Measurements from ENCODE around the gene SULT2B1. TPM values are rescaled to one million over a fixed set of nuclear protein-coding genes. Genes with fewer than 3 reads are reported as not detected.

Gene SULT2B1
- polyA plus RNA-seq, 2 of the 4 experiments (the other 2 are of a cell fraction) = 22.2 to 34.3 TPM

DNA sequence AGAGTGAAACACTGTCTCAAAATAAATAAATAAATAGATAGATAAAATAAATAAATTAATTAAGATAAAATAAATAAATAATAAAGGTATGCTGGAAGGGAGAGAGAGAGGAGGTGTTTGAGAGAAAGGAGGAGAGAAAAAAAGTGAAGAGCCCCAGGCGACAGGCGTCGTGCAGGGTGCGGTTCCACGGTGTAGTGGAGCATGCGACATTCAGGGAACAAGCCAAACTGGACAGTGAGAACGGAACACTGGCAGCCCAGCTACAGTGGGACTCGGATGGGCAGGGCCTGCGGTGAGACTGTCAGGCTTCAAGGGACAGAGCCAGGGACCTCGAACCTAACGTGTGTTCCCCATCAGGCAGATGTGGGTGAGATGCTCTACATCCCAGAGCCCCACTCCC lies 9.4 kb downstream of the SULT2B1 start:
- 89% methylated on average over 11 of the region's 11 CpGs for WGBS (ENCODE audit: missing lambda C conversion rate)
- ChIA-PET POLR2A (interaction anchor here (0.5 kb wide), 1 partner anchor 62 kb away, joined by 4 read pairs; no protein-coding TSS in a partner anchor), CTCF (interaction anchor here (0.7 to 14.9 kb wide), 5 partner anchors 9 to 72 kb away, joined by 4 to 100 read pairs (median 11); no protein-coding TSS in a partner anchor)
- FAIRE-seq (no peak), DNase-seq (ENCODE audit: low read depth in 1 of 2, low spot score in 1 of 2) (no peak), ATAC-seq (no peak)
- TF ChIP-seq RCOR1 (IDR thresholded peaks at IDR 0.05; ENCODE audit: low read depth, low read length) (no peak), TFCP2L1 (CRISPR knock-in tag; IDR thresholded peaks at IDR 0.05) (no peak), KDM1A (IDR thresholded peaks at IDR 0.05; ENCODE audit: low read depth) (no peak), FOXS1 (CRISPR knock-in tag; IDR thresholded peaks at IDR 0.05) (no peak), ESRRA (IDR thresholded peaks at IDR 0.05; ENCODE audit: borderline replicate concordance, low read length) (no peak), HOXB13 (CRISPR knock-in tag; IDR thresholded peaks at IDR 0.05; ENCODE audit: low read depth) (no peak), MYC (IDR thresholded peaks at IDR 0.05; ENCODE audit: borderline replicate concordance, low read length) (no peak), EP300 (IDR thresholded peaks at IDR 0.05) (no peak), GATA3 (IDR thresholded peaks at IDR 0.05; ENCODE audit: borderline replicate concordance) (no peak), EHF (CRISPR knock-in tag; IDR thresholded peaks at IDR 0.05) (no peak), RNF2 (IDR thresholded peaks at IDR 0.05; ENCODE audit: borderline replicate concordance, low read depth) (no peak), POLR2AphosphoS2 (conservative IDR thresholded peaks at IDR 0.05; ENCODE audit: low read length) (no peak), NR3C1 (IDR thresholded peaks at IDR 0.05) (no peak), KDM5A (IDR thresholded peaks at IDR 0.05) (no peak), SREBF2 (IDR thresholded peaks at IDR 0.05) (no peak), CEBPB (IDR thresholded peaks at IDR 0.05) (no peak), EHMT2 (IDR thresholded peaks at IDR 0.05; ENCODE audit: low read depth) (no peak), SMC3 (IDR thresholded peaks at IDR 0.05) (no peak)
- TF ChIP-seq, protein P1, sequence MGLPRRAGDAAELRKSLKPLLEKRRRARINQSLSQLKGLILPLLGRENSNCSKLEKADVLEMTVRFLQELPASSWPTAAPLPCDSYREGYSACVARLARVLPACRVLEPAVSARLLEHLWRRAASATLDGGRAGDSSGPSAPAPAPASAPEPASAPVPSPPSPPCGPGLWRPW (IDR thresholded peaks at IDR 0.05) = no peak
- Histone ChIP-seq H3K4me1 (peaks cover 70% of the 10 kb centered on the region), H3K9me3 (no peaks in the 10 kb centered on the region), H3K4me3 (no peak overlapping the region), H3K27ac (peak overlapping the region; percentile 97 to 100), H3K4me2 (no peak overlapping the region)

DNA sequence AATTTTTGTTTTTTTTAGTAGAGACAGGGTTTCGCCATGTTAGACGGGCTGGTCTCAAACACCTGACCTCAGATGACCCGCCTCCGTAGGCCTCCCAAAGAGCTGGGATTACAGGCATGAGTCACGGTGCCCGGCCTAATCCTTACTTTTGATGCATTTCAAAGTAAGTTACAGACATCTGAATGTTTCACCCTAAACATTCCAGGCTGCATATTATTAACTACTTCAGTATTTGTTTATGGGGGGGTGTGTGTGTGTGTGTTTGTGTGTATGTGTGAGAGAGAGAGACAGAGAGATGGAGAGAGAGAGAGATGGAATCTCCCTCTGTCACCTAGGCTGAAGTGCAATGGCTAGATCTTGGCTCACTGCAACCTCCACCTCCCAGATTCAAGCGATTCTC lies 13.1 kb downstream of the SULT2B1 start:
- POLR2A ChIA-PET = interaction anchor here (0.8 to 1.0 kb wide), 2 partner anchors 11 to 78 kb away, joined by 3 read pairs; no protein-coding TSS in a partner anchor
- H3K4me3 ChIP-seq = no peak overlapping the region
- H3K4me1 ChIP-seq = peaks cover 68% of the 10 kb centered on the region
- WGBS (ENCODE audit: missing lambda C conversion rate) = 5% methylated on average over 7 of the region's 7 CpGs
- CTCF ChIA-PET = interaction anchor here (0.7 to 15.5 kb wide), 8 partner anchors 9 to 76 kb away, joined by 3 to 259 read pairs (median 5); no protein-coding TSS in a partner anchor
- DNase-seq (ENCODE audit: low read depth in 1 of 2, low spot score in 1 of 2) (peak; percentile 71 to 99), FAIRE-seq (peak; percentile 77), ATAC-seq (peak; percentile 60 to 72)
- no peaks in the 10 kb centered on the region for H3K9me3 ChIP-seq
- H3K27ac ChIP-seq = peak overlapping the region; percentile 97 to 100
- peak overlapping the region; percentile 61 for H3K4me2 ChIP-seq
- TF ChIP-seq KDM1A (IDR thresholded peaks at IDR 0.05; ENCODE audit: low read depth) = no peak
- no peak for TF ChIP-seq KDM5A (IDR thresholded peaks at IDR 0.05)
- TF ChIP-seq HOXB13 (CRISPR knock-in tag; IDR thresholded peaks at IDR 0.05; ENCODE audit: low read depth) = peak; percentile 88
- peak; percentile 97 to 98 for TF ChIP-seq JUN (IDR thresholded peaks at IDR 0.05)
- no peak for TF ChIP-seq PHF8 (IDR thresholded peaks at IDR 0.05; ENCODE audit: borderline replicate concordance, low read depth)
- TF ChIP-seq CBX8 (IDR thresholded peaks at IDR 0.05) = no peak
- TF ChIP-seq EHMT2 (IDR thresholded peaks at IDR 0.05; ENCODE audit: low read depth) = no peak
- peak; percentile 64; the same call in 2 of the 3 replicates for TF ChIP-seq SMC3 (IDR thresholded peaks at IDR 0.05)
- no peak for TF ChIP-seq CBX2 (IDR thresholded peaks at IDR 0.05; ENCODE audit: borderline replicate concordance, low read depth)
- no peak for TF ChIP-seq RCOR1 (IDR thresholded peaks at IDR 0.05; ENCODE audit: low read depth, low read length)
- TF ChIP-seq, protein P1 (IDR thresholded peaks at IDR 0.05) = peak; percentile 46; the same call in 1 of the 2 replicates
- 0 out of 2 replicates have a peak, but pooled peaks have one; percentile 50 for TF ChIP-seq TFCP2L1 (CRISPR knock-in tag; IDR thresholded peaks at IDR 0.05)
- no peak for TF ChIP-seq MAFK (IDR thresholded peaks at IDR 0.05; ENCODE audit: partially characterized antibody)
- TF ChIP-seq PBX3 (IDR thresholded peaks at IDR 0.05) = peak; percentile 69; the same call in 1 of the 2 replicates
- peak; percentile 90 for TF ChIP-seq EHF (CRISPR knock-in tag; IDR thresholded peaks at IDR 0.05)
- TF ChIP-seq EP300 (IDR thresholded peaks at IDR 0.05) = peak; percentile 94 to 97; a peak in 4 of 5 replicates
- TF ChIP-seq FOSB (CRISPR knock-in tag; IDR thresholded peaks at IDR 0.05) = peak; percentile 85
- peak; percentile 56 to 58; a peak in 4 of 5 replicates for TF ChIP-seq RAD21 (conservative IDR thresholded peaks at IDR 0.05 in 1 of 2, IDR thresholded peaks at IDR 0.05 in 1 of 2)
- peak; percentile 76 for TF ChIP-seq ZNF302 (CRISPR knock-in tag; IDR thresholded peaks at IDR 0.05)
- no peak for TF ChIP-seq BHLHE40 (IDR thresholded peaks at IDR 0.05; ENCODE audit: low read depth, low read length)
- TF ChIP-seq CHD2 (IDR thresholded peaks at IDR 0.05; ENCODE audit: low read length, partially characterized antibody) = no peak
- TF ChIP-seq TP53 (CRISPR knock-in tag; IDR thresholded peaks at IDR 0.05) = no peak; the same call in 1 of the 2 replicates
- TF ChIP-seq HOXA7 (CRISPR knock-in tag; IDR thresholded peaks at IDR 0.05) = peak; percentile 89
- no peak for TF ChIP-seq SREBF2 (IDR thresholded peaks at IDR 0.05)
- no peak for TF ChIP-seq NPAS2 (CRISPR knock-in tag; IDR thresholded peaks at IDR 0.05; ENCODE audit: borderline replicate concordance)
- no peak for TF ChIP-seq RNF2 (IDR thresholded peaks at IDR 0.05; ENCODE audit: borderline replicate concordance, low read depth)
- TF ChIP-seq RARB (CRISPR knock-in tag; IDR thresholded peaks at IDR 0.05) = peak; percentile 95
- no peak for TF ChIP-seq NFE2L2 (conservative IDR thresholded peaks at IDR 0.05; ENCODE audit: low read length)
- TF ChIP-seq FOSL2 (IDR thresholded peaks at IDR 0.05) = peak; percentile 93
- TF ChIP-seq FOSL2 (CRISPR knock-in tag; IDR thresholded peaks at IDR 0.05) = peak; percentile 99

Measured in A549 (cell line).